Cardiac muscle cell (in vitro differentiated cells and primary cell): ENCODE results near the gene ZSCAN10. TPM values are rescaled to one million over a fixed set of nuclear protein-coding genes. Genes with fewer than 3 reads are reported as not detected.
A peak's percentile ranks its signal among the peaks of the same experiment; 100 is the strongest.

Experiments
- DNase-seq, 2 donors: peaks; one replicate each; pipeline versions ENCODE4 v3.0.0 to v3.0.0-alpha.2; 2010 to 2017; ENCODE audit warnings: low read depth in 1 of 2, low spot score in 1 of 2
- H3K27ac ChIP-seq: fragments of 200-600 bp; sonication (generic); 2 replicates; pipeline ENCODE4 v1.5.1; 2016
- H3K27me3 ChIP-seq: fragments of 200-600 bp; sonication (generic); 2 replicates; pipeline ENCODE4 v1.6.0; 2016; ENCODE audit warnings: control low read depth
- H3K36me3 ChIP-seq: fragments of 200-600 bp; sonication (generic); 2 replicates; pipeline ENCODE4 v1.5.1; 2016; ENCODE audit warnings: control low read depth
- H3K4me1 ChIP-seq: fragments of 200-600 bp; sonication (generic); 2 replicates; pipeline ENCODE4 v1.8.1; 2017; ENCODE audit warnings: low read depth, mild to moderate bottlenecking, mixed run types
- H3K4me3 ChIP-seq: fragments of 200-600 bp; sonication (generic); 2 replicates; pipeline ENCODE4 v1.5.1; 2016; ENCODE audit warnings: mild to moderate bottlenecking
- H3K9me3 ChIP-seq: fragments of 200-600 bp; sonication (generic); 2 replicates; pipeline ENCODE4 v1.5.1; 2017; ENCODE audit warnings: low read depth, mild to moderate bottlenecking, control low read depth
- CTCF ChIP-seq: IDR thresholded peaks from 2 replicates; pipeline ENCODE4 v1.5.1; 2012; ENCODE audit warnings: low read depth, mild to moderate bottlenecking, low read length
- polyA plus RNA-seq: library from polyadenylated mRNA; unstranded; fragments of >200 nt; fragmentation: Nextera tagmentation; extraction: Ambion mirVana; gene quantifications from 2 replicates; pipeline ENCODE4 v1.2.1, GENCODE V29; 2016
- total RNA-seq: library from RNA; depleted of rRNA; stranded (reverse); fragments of >200 nt; gene quantifications from 2 replicates; pipeline ENCODE4 v1.2.3, GENCODE V29; 2016

ZSCAN10 gene
- total and polyA plus RNA-seq, 2 experiments from 2014 or later: 0.42 TPM; not detected in 1

GRCh38 chr16:3129137-3130131, 30.3 kb upstream of the ZSCAN10 start:
- Histone ChIP-seq H3K9me3 (no peaks in the 10 kb centered on the region), H3K27me3 (no peaks in the 10 kb centered on the region), H3K27ac (peak overlapping the region; percentile 15), H3K4me3 (no peak overlapping the region), H3K36me3 (no peaks in the 10 kb centered on the region), H3K4me1 (peaks cover 2% of the 10 kb centered on the region)
- peak; percentile 87 to 92 for DNase-seq
- TF ChIP-seq CTCF: peak; percentile 92

GRCh38 chr16:3127745-3128144, 28.7 kb upstream of the ZSCAN10 start:
- no peak overlapping the region for H3K27ac ChIP-seq
- no peak overlapping the region for H3K4me3 ChIP-seq
- no peaks in the 10 kb centered on the region for H3K27me3 ChIP-seq
- no peaks in the 10 kb centered on the region for H3K9me3 ChIP-seq
- no peaks in the 10 kb centered on the region for H3K36me3 ChIP-seq
- DNase-seq: no peak
- TF ChIP-seq CTCF: no peak
- peaks cover 4% of the 10 kb centered on the region for H3K4me1 ChIP-seq

DNA sequence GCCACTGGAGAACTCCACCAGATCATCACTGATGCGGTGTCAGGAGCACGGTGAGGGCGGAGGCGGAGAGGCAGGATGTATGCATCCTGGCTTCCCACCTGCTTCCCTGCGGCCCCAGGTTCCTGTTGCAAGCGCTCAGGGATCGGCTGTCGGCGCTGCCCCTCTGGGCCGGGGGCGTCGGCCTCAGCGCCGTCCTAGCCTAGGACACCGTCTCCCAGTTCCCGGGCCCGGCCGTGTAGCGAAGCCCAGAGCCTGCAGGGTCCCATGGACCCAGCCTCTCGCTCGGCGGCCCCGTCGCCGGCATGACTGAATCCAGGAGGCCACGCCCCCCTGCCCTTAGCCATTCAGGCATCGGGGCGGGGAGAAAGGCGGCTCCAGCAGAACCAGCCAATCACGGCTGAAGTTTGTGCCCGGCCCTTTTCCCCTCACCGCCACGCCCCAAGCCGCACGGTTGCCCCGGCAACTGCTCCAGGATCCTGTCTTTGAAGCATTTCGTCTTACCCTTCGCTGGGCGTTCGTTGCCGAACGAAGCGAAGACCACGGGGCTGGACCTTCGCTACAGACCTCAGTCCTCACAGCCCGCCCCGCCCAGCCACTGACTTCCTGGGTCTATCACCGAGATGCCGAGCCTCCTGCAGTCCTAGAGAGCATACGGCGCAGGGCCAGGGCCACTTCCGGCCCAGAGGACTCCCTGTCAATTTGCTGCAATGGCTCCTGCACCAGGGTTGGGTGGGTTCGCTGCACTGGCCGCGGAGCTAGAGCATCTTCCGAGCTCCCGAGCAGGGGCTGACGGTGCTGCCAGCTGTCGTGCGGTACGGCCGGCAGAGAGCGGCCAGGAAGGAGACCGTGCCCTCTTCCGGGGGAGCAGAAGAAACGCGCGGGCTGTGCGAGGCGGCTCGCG, 25.1 kb upstream of the ZSCAN10 start:
- Histone ChIP-seq H3K9me3 (no peaks in the 10 kb centered on the region), H3K36me3 (peaks cover 7% of the 10 kb centered on the region), H3K27ac (peak overlapping the region; percentile 7), H3K4me3 (peak overlapping the region; percentile 47), H3K27me3 (no peaks in the 10 kb centered on the region), H3K4me1 (peaks cover 4% of the 10 kb centered on the region)
- DNase-seq: peak; percentile 96 to 99
- TF ChIP-seq CTCF: peak; percentile 27

DNA sequence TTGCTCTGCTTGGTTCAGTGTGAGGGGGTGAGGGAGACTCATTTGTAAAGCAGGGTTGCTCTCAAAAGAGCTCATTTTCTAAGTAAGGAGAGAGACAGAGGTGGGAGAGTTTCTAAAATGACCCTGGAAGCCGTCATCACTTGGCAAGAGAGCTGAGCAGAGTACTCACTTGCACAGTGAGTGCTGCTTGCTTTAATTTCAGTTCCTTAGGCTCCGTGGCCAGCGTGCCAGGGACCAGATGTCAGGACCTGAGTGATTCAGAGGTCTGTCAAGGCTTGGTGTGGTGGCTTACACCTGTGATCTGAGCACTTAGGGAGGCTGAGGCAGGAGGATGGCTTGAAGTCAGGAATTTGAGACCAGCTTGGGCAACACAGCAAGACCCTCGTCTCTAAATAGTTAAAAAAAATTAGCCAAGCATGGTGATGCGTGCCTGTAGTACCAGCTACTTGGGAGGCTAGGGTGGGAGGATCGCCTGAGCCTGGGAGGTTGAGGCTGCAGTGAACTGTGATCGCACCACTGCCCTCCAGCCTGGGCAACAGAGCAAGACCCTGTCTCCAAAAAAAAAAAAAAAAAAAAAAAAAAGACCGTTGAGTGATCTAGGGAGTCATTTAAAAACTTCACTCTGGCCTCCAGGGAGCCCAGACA, 24.0 kb upstream of the ZSCAN10 start:
- Histone ChIP-seq H3K27me3 (no peaks in the 10 kb centered on the region), H3K4me3 (no peak overlapping the region), H3K27ac (no peak overlapping the region), H3K9me3 (no peaks in the 10 kb centered on the region), H3K36me3 (peaks cover 7% of the 10 kb centered on the region), H3K4me1 (peaks cover 4% of the 10 kb centered on the region)
- no peak for TF ChIP-seq CTCF
- DNase-seq: no peak

DNA sequence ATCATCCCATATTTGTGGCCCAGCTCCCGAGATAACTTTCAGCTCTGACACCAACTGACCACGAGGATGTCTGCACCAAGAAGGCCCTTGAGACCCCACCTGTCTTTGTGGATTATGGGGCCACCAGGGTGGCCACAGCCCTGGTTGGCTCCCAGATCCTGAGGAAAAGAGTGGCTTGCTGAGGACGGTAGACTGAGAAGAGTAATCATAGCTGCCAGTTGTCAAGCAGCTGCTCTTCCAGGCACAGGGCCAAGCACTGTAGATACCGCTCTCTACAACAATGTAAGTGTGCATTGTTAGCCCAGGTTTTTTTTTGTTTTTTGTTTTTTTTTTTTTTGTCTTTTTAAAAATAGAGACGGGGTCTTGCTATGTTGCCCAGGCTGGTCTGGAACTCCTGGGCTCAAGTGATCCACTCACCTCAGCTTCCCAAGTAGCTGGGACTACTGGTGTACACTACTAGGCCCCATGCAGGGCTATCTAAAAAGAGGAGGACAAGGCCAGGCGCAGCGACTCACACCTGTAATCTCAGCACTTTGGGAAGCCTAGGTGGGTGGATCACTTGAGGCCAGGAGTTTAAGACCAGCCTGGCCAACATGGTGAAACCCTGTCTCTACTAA, 22.9 kb upstream of the ZSCAN10 start:
- H3K27ac ChIP-seq: no peak overlapping the region
- peaks cover 4% of the 10 kb centered on the region for H3K4me1 ChIP-seq
- peaks cover 7% of the 10 kb centered on the region for H3K36me3 ChIP-seq
- H3K27me3 ChIP-seq: no peaks in the 10 kb centered on the region
- H3K9me3 ChIP-seq: no peaks in the 10 kb centered on the region
- no peak overlapping the region for H3K4me3 ChIP-seq
- DNase-seq: peak in 1 of 2 donors; percentile 72
- TF ChIP-seq CTCF: no peak
